Measurements from ENCODE around the gene DAP3.

Gene DAP3

GRCh38 chr1:155648207-155649147 lies 40.4 kb upstream of the DAP3 start:
- H3K9ac ChIP-seq (ENCODE audit: low read length): no peak overlapping the region
- H3K4me2 ChIP-seq (ENCODE audit: low read length): no peak overlapping the region
- H3K9me3 ChIP-seq (ENCODE audit: low read length): peaks cover 13% of the 10 kb centered on the region
- no peaks in the 10 kb centered on the region for H3F3A ChIP-seq (ENCODE audit: insufficient read depth, low read length)
- H3K79me2 ChIP-seq (ENCODE audit: insufficient read depth, low read length): no peaks in the 10 kb centered on the region
- H3K9me2 ChIP-seq (ENCODE audit: low read depth, low read length): no peaks in the 10 kb centered on the region
- H2AFZ ChIP-seq (ENCODE audit: low read length): no peak overlapping the region
- no peak for TF ChIP-seq EZH2 (IDR thresholded peaks at IDR 0.05; ENCODE audit: borderline replicate concordance, low read length)
- peak; percentile 36 for TF ChIP-seq CTCF (IDR thresholded peaks at IDR 0.05; ENCODE audit: low read length)
- H3K4me3 ChIP-seq (ENCODE audit: low read depth, low read length, poor library complexity, severe bottlenecking): no peak overlapping the region
- H4K20me1 ChIP-seq (ENCODE audit: insufficient read depth, low read length): no peaks in the 10 kb centered on the region
- no peaks in the 10 kb centered on the region; the same call in 1 of the 2 replicates for H3K27me3 ChIP-seq (ENCODE audit: insufficient read depth, low read length)
- no peaks in the 10 kb centered on the region; the same call in 1 of the 2 replicates for H3K36me3 ChIP-seq (ENCODE audit: insufficient read depth, low read length)
- H3K27ac ChIP-seq (ENCODE audit: low read depth, low read length, poor library complexity, severe bottlenecking): no peak overlapping the region
- H3K4me1 ChIP-seq (ENCODE audit: insufficient read depth, low read length, severe bottlenecking): peaks cover 18% of the 10 kb centered on the region

- H3K9ac ChIP-seq (ENCODE audit: low read length): no peak overlapping the region
- H3K79me2 ChIP-seq (ENCODE audit: insufficient read depth, low read length): no peaks in the 10 kb centered on the region
- H3K27ac ChIP-seq (ENCODE audit: low read depth, low read length, poor library complexity, severe bottlenecking): no peak overlapping the region
- no peak overlapping the region for H3K4me2 ChIP-seq (ENCODE audit: low read length)
- H2AFZ ChIP-seq (ENCODE audit: low read length): no peak overlapping the region
- peaks cover 8% of the 10 kb centered on the region; the same call in 1 of the 2 replicates for H3K9me3 ChIP-seq (ENCODE audit: low read length)
- H3K36me3 ChIP-seq (ENCODE audit: insufficient read depth, low read length): no peaks in the 10 kb centered on the region; the same call in 1 of the 2 replicates
- H3K4me3 ChIP-seq (ENCODE audit: low read depth, low read length, poor library complexity, severe bottlenecking): no peak overlapping the region
- H3K4me1 ChIP-seq (ENCODE audit: insufficient read depth, low read length, severe bottlenecking): peaks cover 18% of the 10 kb centered on the region
- H3K9me2 ChIP-seq (ENCODE audit: low read depth, low read length): no peaks in the 10 kb centered on the region
- no peaks in the 10 kb centered on the region for H4K20me1 ChIP-seq (ENCODE audit: insufficient read depth, low read length)
- H3K27me3 ChIP-seq (ENCODE audit: insufficient read depth, low read length): no peaks in the 10 kb centered on the region; the same call in 1 of the 2 replicates
- no peak for TF ChIP-seq EZH2 (IDR thresholded peaks at IDR 0.05; ENCODE audit: borderline replicate concordance, low read length)
- TF ChIP-seq CTCF (IDR thresholded peaks at IDR 0.05; ENCODE audit: low read length): no peak
- no peaks in the 10 kb centered on the region for H3F3A ChIP-seq (ENCODE audit: insufficient read depth, low read length)
Measured at GRCh38 chr1:155649676-155650075, 39.2 kb upstream of the DAP3 start.

- Histone ChIP-seq H3K9me3 (ENCODE audit: low read length) (peaks cover 8% of the 10 kb centered on the region; the same call in 1 of the 2 replicates), H3K79me2 (ENCODE audit: insufficient read depth, low read length) (no peaks in the 10 kb centered on the region), H4K20me1 (ENCODE audit: insufficient read depth, low read length) (no peaks in the 10 kb centered on the region), H3K27ac (ENCODE audit: low read depth, low read length, poor library complexity, severe bottlenecking) (no peak overlapping the region), H2AFZ (ENCODE audit: low read length) (no peak overlapping the region), H3F3A (ENCODE audit: insufficient read depth, low read length) (no peaks in the 10 kb centered on the region), H3K36me3 (ENCODE audit: insufficient read depth, low read length) (no peaks in the 10 kb centered on the region; the same call in 1 of the 2 replicates), H3K9me2 (ENCODE audit: low read depth, low read length) (no peaks in the 10 kb centered on the region), H3K4me3 (ENCODE audit: low read depth, low read length, poor library complexity, severe bottlenecking) (no peak overlapping the region), H3K27me3 (ENCODE audit: insufficient read depth, low read length) (no peaks in the 10 kb centered on the region; the same call in 1 of the 2 replicates), H3K4me2 (ENCODE audit: low read length) (no peak overlapping the region), H3K9ac (ENCODE audit: low read length) (no peak overlapping the region), H3K4me1 (ENCODE audit: insufficient read depth, low read length, severe bottlenecking) (peaks cover 13% of the 10 kb centered on the region)
- TF ChIP-seq EZH2 (IDR thresholded peaks at IDR 0.05; ENCODE audit: borderline replicate concordance, low read length) (no peak), CTCF (IDR thresholded peaks at IDR 0.05; ENCODE audit: low read length) (no peak)
Measured at GRCh38 chr1:155650231-155650757, 38.6 kb upstream of the DAP3 start.
